LNCAP (cell line): ENCODE data around the gene HNF4A.

ENCODE experiments used
- TF ChIP-seq, protein P1 (sequence below): fragments of 450-650 bp; IDR thresholded peaks from 2 replicates; pipeline ENCODE4 v1.5.1; 2017; ENCODE audit warnings: mild to moderate bottlenecking

HNF4A gene

DNA sequence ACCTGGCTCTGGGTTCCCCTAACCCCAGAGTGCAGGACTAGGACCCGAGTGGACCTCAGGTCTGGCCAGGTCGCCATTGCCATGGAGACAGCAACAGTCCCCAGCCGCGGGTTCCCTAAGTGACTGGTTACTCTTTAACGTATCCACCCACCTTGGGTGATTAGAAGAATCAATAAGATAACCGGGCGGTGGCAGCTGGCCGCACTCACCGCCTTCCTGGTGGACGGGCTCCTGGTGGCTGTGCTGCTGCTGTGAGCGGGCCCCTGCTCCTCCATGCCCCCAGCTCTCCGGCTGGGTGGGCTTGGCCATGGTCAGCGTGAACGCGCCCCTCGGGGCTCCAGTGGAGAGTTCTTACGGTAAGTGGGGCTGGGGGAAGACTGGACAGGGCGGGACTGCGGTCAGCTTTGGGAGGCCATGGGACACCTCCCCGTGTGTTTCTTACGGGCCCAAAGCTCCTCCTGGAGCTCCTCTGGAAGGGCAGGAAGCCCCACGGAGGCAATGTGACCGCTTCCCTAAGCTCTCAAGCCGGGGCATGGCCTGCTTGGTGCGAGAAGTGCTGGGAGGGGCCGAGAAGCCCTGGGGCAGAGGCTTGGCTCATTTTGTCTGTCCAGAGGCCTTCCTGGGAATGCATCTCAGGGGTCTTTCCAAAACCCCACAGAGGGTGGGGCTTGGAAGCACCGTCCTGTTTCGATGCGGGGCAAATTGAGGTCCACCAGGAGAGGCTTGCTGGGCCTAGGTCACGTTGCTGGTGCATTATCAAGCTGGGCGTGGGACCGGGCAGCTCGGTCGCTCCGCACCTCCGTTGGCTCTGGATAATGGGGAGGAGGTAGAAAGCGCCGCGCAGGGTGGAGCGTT, at the start of gene HNF4A:
HNF4A (plus strand) TSS at position 202 of the 855 bp plus-strand sequence; CDS start at position 308, 106 bp downstream.
- TF ChIP-seq, protein P1, sequence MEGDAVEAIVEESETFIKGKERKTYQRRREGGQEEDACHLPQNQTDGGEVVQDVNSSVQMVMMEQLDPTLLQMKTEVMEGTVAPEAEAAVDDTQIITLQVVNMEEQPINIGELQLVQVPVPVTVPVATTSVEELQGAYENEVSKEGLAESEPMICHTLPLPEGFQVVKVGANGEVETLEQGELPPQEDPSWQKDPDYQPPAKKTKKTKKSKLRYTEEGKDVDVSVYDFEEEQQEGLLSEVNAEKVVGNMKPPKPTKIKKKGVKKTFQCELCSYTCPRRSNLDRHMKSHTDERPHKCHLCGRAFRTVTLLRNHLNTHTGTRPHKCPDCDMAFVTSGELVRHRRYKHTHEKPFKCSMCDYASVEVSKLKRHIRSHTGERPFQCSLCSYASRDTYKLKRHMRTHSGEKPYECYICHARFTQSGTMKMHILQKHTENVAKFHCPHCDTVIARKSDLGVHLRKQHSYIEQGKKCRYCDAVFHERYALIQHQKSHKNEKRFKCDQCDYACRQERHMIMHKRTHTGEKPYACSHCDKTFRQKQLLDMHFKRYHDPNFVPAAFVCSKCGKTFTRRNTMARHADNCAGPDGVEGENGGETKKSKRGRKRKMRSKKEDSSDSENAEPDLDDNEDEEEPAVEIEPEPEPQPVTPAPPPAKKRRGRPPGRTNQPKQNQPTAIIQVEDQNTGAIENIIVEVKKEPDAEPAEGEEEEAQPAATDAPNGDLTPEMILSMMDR = no peak

DNA sequence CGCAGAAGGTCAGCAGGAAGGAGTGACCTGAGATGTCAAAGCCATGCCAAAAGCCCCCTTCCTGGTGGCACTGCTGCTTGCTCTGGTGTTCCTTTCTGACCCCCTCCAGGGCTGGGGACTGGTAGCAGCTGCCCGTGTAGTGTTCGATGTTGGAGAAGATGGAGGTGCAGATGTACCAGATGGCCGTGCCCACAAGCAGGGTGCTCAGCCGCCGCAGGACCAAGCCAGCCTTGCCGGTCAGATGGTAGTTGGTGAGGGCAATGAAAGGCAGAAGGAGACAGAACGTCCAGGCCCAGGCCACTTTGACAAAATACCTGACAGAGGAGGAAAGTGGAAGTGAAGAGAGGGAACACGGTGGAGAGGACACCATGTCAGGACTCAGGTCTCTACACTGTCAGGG, 48.6 kb upstream of the HNF4A start:
- TF ChIP-seq, protein P1 = no peak

DNA sequence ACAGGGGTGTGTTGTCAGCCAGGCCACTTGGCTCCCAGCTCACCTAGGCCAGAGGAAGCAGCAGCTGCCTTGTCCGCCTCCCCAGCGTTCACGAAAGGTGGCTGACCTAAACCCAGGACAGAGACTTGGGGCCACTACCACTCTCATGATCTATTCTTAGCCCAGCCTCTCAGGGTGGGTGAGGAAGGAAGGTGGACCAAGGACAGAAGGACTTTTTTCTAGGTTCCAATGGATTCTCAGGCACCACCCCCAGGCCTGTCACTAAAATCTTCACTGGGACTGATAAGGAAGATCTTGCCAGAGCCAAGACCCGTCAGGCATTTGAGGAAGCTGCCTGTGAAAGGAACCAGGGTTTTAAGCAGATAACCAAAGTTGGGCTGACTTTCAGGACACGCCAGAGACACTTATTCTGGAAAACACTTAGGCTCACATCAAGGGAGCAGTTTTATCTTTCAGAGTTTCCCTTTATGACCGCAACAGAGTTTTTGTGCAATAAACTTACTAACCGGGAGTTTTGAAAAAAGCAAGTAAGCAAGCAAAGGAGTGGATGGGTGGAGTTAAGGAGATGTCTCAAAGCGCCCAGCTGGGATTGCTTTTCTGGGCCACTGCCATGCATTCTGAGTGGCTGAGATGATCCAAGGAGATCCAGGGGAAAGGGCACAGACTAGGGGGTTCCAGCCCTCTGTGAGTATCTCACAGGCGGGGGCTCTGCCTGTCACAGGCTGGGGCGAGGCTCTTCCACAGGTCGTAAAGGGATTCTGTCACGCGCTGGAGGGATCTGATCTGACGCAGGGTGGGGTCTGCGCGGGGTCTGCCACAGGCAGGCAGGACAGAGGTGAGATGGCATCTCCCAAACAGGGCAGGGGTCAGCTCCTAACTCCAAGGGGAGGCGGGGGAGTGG, 45.5 kb upstream of the HNF4A start:
- TF ChIP-seq, protein P1 = no peak

DNA sequence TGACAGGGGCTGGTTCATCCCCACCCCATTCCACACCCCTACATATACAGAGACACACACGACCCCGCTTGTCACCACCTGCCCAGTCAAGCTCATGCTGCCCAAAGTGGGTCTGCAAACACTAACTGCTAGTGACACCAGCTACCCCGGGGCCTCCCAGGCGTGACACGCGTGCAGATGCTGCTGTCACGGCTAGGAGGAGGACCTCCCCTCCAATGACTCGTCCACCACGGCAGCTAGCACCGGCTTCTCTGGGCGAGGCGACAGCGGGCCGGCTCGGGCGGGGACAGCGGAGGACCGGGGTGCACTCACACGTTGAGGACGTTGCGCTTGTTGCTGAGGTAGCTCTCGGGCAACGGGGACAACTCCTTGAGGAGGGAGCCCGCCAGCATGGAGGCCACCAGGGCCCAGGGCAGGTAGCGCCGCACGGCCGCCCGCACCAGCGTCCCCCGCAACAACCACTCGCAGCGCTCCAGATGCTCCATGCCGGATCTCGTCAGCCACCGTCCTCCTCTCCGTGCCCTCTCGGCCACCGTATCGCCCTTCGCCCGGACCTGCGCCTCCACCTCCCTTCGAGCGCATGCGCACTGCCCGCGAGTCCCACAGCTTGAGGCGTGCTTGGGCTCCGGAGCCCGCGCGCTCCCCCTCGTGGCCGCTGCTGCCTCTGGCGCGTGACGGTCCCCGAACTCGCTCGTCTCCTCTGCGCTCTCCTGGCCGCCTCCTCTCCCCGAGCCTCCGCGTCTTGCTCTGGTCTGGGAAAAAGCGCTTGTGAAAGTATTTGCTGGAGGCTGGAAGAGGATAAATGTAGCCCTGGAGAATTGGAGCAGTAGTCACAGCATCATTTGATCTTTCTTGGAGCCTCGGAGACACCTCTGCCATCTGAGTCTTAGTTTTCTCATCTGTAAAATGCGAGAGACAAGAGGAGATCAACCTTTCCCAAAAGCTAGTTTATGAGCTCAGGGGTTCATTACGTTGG, 44.5 kb upstream of the HNF4A start, which contains the start of gene FITM2:
FITM2 (minus strand) TSS at position 539 of the 976 bp plus-strand sequence; CDS start at position 485, 54 bp downstream.
- TF ChIP-seq, protein P1 = peak; percentile 97

DNA sequence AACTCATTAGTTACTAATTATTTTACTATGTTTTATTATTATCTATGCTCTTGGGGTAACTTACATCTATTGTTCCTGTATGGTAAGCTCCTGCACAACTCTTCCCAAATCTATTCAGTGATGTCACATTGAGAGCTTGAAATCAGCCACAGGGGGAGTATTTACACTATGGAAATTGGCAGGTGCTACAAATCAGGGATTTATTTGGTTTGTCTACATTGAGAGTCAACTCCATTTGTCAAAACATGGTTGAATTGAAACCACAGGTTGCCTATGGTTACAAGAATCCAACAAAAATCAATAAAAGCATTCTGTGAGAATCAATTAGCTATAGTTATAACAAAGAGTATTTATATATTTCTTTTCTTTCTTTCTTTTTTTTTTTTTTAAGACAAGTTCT, 40.6 kb upstream of the HNF4A start:
- TF ChIP-seq, protein P1 = no peak

DNA sequence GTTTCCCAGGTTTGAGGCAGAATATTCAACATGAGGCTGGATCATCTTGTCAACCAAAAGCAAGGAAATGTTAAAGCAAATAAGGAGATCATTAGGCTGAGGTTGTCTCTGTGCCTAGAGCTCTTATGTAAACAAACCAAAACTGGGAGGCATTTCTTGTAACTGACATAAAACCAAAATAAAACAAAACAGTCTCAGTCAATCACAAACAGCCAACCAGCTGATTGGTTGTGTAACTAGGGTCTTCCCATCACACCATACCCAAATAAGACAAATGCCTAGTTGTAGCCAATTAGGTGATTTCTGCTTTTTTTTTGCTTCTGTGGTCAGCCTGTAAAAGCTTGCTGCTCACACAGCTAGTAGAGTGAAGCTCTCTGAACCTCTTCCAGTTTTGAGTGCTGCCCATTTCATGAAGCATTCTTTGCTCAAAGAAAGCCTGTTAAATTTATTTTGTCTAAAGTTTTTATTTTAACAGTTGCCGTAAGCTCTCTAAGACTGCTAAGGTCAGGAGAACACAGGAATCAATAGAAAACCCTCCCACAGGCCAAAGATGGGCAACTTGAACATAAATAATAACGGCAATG, 35.6 kb upstream of the HNF4A start:
- TF ChIP-seq, protein P1 = no peak
